Heart left ventricle (tissue), 16 donors: ENCODE measurements around the gene BRSK2. TPM values are rescaled to one million over a fixed set of nuclear protein-coding genes. Genes with fewer than 3 reads are reported as not detected.
A peak's percentile ranks its signal among the peaks of the same experiment; 100 is the strongest.

Source experiments
- ATAC-seq, 4 donors: fragments of 200-7000 bp; cut with Tn5 transposase; one replicate each; pipeline ENCODE4 v1.9.1; 2020 to 2022; ENCODE audit warnings: moderate library complexity in 4 of 4, mild to moderate bottlenecking in 3 of 4, moderate number of reproducible peaks in 1 of 4
- DNase-seq, 5 donors: peaks; one replicate each; pipeline ENCODE4 v3.0.0-alpha.2; 2020
- H3K27ac ChIP-seq, 12 donors: fragments of 200-600 bp; sonication (generic) in 4 of 12; one replicate each; pipeline versions ENCODE4 v1.5.0 to v1.8.0; 2016 to 2022; ENCODE audit warnings: mild to moderate bottlenecking in 2 of 12
- H3K27me3 ChIP-seq, 9 donors: fragments of 200-600 bp; sonication (generic) in 2 of 9; one replicate each; pipeline versions ENCODE4 v1.5.1 to v1.8.0; 2016 to 2022; ENCODE audit warnings: mild to moderate bottlenecking in 3 of 9
- H3K36me3 ChIP-seq, 9 donors: fragments of 200-600 bp; sonication (generic) in 2 of 9; one replicate each; pipeline versions ENCODE4 v1.5.0 to v1.8.0; 2018 to 2022; ENCODE audit warnings: mild to moderate bottlenecking in 2 of 9
- H3K4me1 ChIP-seq, 12 donors: fragments of 200-600 bp; sonication (generic) in 4 of 12; one replicate each; pipeline versions ENCODE4 v1.5.0 to v1.8.0; 2016 to 2022; ENCODE audit warnings: mild to moderate bottlenecking in 3 of 12
- H3K4me3 ChIP-seq, 12 donors: fragments of 200-600 bp; sonication (generic) in 4 of 12; one replicate each; pipeline versions ENCODE4 v1.5.0 to v1.8.0; 2017 to 2022; ENCODE audit warnings: mild to moderate bottlenecking in 9 of 12, moderate library complexity in 4 of 12
- H3K9me3 ChIP-seq, 12 donors: fragments of 200-600 bp; sonication (generic) in 4 of 12; one replicate each; pipeline versions ENCODE4 v1.5.0 to v1.8.0; 2016 to 2022; ENCODE audit warnings: mild to moderate bottlenecking in 1 of 12
- POLR2A ChIP-seq, 2 donors: fragments of 450-650 bp; IDR thresholded peaks; one replicate each; pipeline ENCODE4 v1.6.1; 2017; ENCODE audit warnings: antibody characterized with exemption in 2 of 2, mild to moderate bottlenecking in 2 of 2, moderate library complexity in 2 of 2
- WGBS, 4 donors: extraction: QIAGEN DNeasy Blood & Tissue Kit in 2 of 4; methylation state at CpG; one replicate each; pipeline versions ENCODE4 v1.1.5 to v1.1.7; 2013 to 2018; 5-methylcytosine and 5-hydroxymethylcytosine counted together
- intact Hi-C, 10 donors: fragments of 100-400 bp; cut with DNase I; formaldehyde crosslinking; loops; one replicate each; pipeline versions ENCODE4 v1.11.1 to v1.14.2; 2022
- polyA plus RNA-seq, 2 donors: library from polyadenylated mRNA; stranded (reverse); fragments of 200-250 nt; gene quantifications; one replicate each; pipeline ENCODE4 v1.2.3, GENCODE V29; 2013
- total RNA-seq, 9 donors: library from RNA; depleted of rRNA in 2 of 9; stranded (reverse); fragments of >200 nt in 2 of 9; fragmentation: NEBNext Ultra II Directional in 3 of 9; extraction: Animal tissue kit (Norgen Biotek cat#: 25700) in 3 of 9; gene quantifications; one replicate each; pipeline versions ENCODE4 v1.1.0 to v1.2.4, GENCODE V29; 2016 to 2023
- TF ChIP-seq, protein P1 (sequence below), 12 donors: fragments of 200-600 bp; sonication (generic) in 4 of 12; IDR thresholded peaks; one replicate each; pipeline versions ENCODE4 v1.5.0 to v1.8.0; 2018 to 2022; ENCODE audit warnings: antibody characterized with exemption in 12 of 12, mild to moderate bottlenecking in 5 of 12
- donor health status: ischemic (EF 13 %, LVEDD 7.1; RV severe dilation, severe dysfunction).
- donor health status: healthy with polysubstance abuse.
- donor health status: DM: no; HTN: yes; CAD: no.
- donor health status: DM: no; HTN: no; CAD: no.
- donor health status: ischemic (EF 25% LVEDD 6.9; RV normal size, moderate dysfunction).
- donor health status: ischemic (EF 25% LVEDD 5.7; RV mildly dilated, moderate dysfunction).
- donor health status: healthy.
- donor health status: DM: yes; HTN: yes; CAD: no.
- donor health status: ischemic (EF 35%, LVEDD 5.7; RV mildly dilated, moderate dysfunction).
- donor health status: nonischemic (EF 11% LVEDD 7.7; RV severe dilation, severe dysfunction).
- donor health status: DM: yes; HTN: yes; CAD: no.
- donor health status: PGD.
- donor health status: ischemic (EF 29% LVEDD 5.4; RV normal size, mild dysfunction).
- donor health status: nonischemic (EF 23%, LVEDD 6.1; RV moderate dilation, normal function).

BRSK2 gene
- total and polyA plus RNA-seq, 11 donors, result 0.16 to 1.3 (median 0.61) TPM; not detected in 1

DNA sequence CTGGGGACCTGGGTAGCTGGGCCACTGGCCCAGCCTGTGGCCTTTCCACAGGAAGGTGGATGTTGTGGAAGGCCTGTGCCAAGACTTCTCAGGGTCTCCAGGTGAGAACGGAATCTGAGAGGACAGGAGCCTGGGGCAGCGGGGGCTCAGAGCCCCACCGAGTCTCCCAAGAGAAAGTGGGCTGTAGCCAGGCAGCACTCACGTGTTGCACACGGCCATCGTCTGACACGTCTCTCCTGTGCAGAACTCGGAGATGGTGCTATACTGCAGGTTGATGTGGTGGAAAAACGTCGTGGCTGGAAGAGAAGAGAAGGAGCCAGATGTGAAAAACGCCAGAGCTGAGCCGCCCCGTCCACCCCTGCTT lies 90.4 kb downstream of the BRSK2 start:
- Histone ChIP-seq H3K9me3 (no peaks in the 10 kb centered on the region), H3K27me3 (no peaks in the 10 kb centered on the region), H3K36me3 (peaks cover 0 to 55% (median 50%) of the 10 kb centered on the region in 9 donors), H3K27ac (peak overlapping the region in 1 of 12 donors; percentile 92), H3K4me3 (no peak overlapping the region), H3K4me1 (peaks cover 11 to 58% (median 35%) of the 10 kb centered on the region in 12 donors)
- 84 to 86% (median 85%) methylated on average over 13 of the region's 13 CpGs for WGBS, 4 donors
- TF ChIP-seq, protein P1, sequence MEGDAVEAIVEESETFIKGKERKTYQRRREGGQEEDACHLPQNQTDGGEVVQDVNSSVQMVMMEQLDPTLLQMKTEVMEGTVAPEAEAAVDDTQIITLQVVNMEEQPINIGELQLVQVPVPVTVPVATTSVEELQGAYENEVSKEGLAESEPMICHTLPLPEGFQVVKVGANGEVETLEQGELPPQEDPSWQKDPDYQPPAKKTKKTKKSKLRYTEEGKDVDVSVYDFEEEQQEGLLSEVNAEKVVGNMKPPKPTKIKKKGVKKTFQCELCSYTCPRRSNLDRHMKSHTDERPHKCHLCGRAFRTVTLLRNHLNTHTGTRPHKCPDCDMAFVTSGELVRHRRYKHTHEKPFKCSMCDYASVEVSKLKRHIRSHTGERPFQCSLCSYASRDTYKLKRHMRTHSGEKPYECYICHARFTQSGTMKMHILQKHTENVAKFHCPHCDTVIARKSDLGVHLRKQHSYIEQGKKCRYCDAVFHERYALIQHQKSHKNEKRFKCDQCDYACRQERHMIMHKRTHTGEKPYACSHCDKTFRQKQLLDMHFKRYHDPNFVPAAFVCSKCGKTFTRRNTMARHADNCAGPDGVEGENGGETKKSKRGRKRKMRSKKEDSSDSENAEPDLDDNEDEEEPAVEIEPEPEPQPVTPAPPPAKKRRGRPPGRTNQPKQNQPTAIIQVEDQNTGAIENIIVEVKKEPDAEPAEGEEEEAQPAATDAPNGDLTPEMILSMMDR (IDR thresholded peaks at IDR 0.05), result no peak
- TF ChIP-seq POLR2A (IDR thresholded peaks at IDR 0.05), result no peak
- peak in 1 of 5 donors; percentile 12 for DNase-seq
- intact Hi-C loops, result no loop called here
- no peak for ATAC-seq

DNA sequence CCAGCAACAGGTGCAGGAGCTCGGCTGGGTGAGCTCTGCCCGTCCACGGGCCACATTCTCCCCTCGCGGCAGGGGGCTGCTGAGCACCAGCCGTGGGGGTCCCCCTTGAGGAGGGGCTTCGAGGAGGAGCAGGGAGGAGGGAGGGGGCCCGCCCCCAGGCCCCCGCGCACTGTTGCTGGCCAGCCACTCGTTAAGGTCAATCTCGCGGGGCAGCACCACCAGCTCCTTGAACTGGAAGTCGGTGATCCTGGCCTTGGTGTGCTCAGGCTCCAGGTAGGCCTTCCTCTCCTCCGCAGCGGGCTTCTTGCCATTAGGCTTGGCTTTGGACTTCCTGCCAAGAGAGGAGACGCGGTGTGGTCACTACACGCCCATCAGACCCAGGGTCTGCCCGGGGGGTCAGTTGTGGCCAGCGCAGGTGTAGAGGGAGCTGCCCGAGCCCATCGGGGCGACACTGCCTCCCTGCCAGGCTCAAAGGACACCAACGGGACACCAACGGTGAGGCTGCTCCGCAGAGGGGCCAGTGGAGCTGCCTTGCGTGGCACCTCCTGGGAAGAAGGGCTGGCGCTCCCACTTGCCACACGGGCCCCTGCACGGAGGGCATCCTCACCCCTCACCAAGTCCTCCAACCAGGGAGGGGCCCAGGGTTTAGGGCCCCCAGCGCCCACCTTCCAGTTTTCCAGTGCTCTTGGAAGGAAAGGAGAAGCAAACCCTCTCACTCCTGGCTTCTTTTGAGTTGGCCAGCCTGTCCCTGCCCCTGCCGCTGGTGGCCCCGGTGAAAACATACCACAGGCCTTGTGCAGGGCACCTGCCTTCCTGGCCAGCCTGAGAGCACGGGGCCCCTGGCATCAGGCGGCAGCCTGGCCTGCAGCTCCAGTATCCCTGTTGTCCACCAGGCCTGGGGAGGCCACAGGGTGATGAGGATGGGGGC lies 91.1 kb downstream of the BRSK2 start:
- DNase-seq, result peak in 3 of 5 donors; percentile 16 to 58 (median 23)

GRCh38 chr11:1481483-1481825 lies 91.7 kb downstream of the BRSK2 start:
- intact Hi-C loops, result no loop called here
- no peak for TF ChIP-seq POLR2A (IDR thresholded peaks at IDR 0.05)
- TF ChIP-seq, protein P1 (IDR thresholded peaks at IDR 0.05), result no peak
- peaks cover 11 to 71% (median 47%) of the 10 kb centered on the region in 12 donors for H3K4me1 ChIP-seq
- ATAC-seq, result no peak
- no peak overlapping the region for H3K4me3 ChIP-seq
- H3K9me3 ChIP-seq, result no peaks in the 10 kb centered on the region
- WGBS, 4 donors, result 72 to 98% (median 83%) methylated on average over 2 of the region's 2 CpGs
- peaks cover 0 to 42% (median 37%) of the 10 kb centered on the region in 9 donors for H3K36me3 ChIP-seq
- DNase-seq, result peak in 1 of 5 donors; percentile 22
- no peaks in the 10 kb centered on the region for H3K27me3 ChIP-seq
- peak overlapping the region in 4 of 12 donors; percentile 41 to 92 (median 44) for H3K27ac ChIP-seq

More for the DNA sequence above, 91.1 kb downstream of the BRSK2 start:
- Histone ChIP-seq H3K9me3 (no peaks in the 10 kb centered on the region), H3K4me1 (peaks cover 11 to 65% (median 40%) of the 10 kb centered on the region in 12 donors), H3K36me3 (peaks cover 0 to 48% (median 43%) of the 10 kb centered on the region in 9 donors), H3K27me3 (no peaks in the 10 kb centered on the region), H3K27ac (peak overlapping the region in 3 of 12 donors; percentile 19 to 92 (median 26)), H3K4me3 (no peak overlapping the region)
- no peak for ATAC-seq
- TF ChIP-seq, protein P1 (IDR thresholded peaks at IDR 0.05), result no peak
- no peak for TF ChIP-seq POLR2A (IDR thresholded peaks at IDR 0.05)
- intact Hi-C loops, result no loop called here
- 82 to 90% (median 88%) methylated on average over 29 to 36 of the region's 36 CpGs for WGBS, 4 donors

- ATAC-seq (no peak), DNase-seq (peak in 3 of 5 donors; percentile 18 to 56 (median 22))
- H3K27ac ChIP-seq, result peak overlapping the region in 6 of 12 donors; percentile 1 to 92 (median 42)
- intact Hi-C loops, result no loop called here
- WGBS, 4 donors, result 82 to 92% (median 90%) methylated on average over 7 to 16 of the region's 16 CpGs
- TF ChIP-seq, protein P1 (IDR thresholded peaks at IDR 0.05), result no peak
- TF ChIP-seq POLR2A (IDR thresholded peaks at IDR 0.05), result no peak
- peaks cover 11 to 76% (median 51%) of the 10 kb centered on the region in 12 donors for H3K4me1 ChIP-seq
- H3K9me3 ChIP-seq, result no peaks in the 10 kb centered on the region
- peaks cover 0 to 37% (median 32%) of the 10 kb centered on the region in 9 donors for H3K36me3 ChIP-seq
- no peaks in the 10 kb centered on the region for H3K27me3 ChIP-seq
- no peak overlapping the region for H3K4me3 ChIP-seq
Observed at GRCh38 chr11:1481861-1482441, 92.2 kb downstream of the BRSK2 start.
